Thyroid gland (tissue), 4 donors: ENCODE results near the gene CBFA2T3. TPM values are rescaled to one million over a fixed set of nuclear protein-coding genes. Genes with fewer than 3 reads are reported as not detected.

Source experiments
- DNase-seq, 2 donors: peaks; one replicate each; pipeline ENCODE4 v3.0.0-alpha.2; 2019
- H3K27ac ChIP-seq, 3 donors: fragments of 200-600 bp; sonication (generic); 1 replicate in 2 of 3; 2 replicates in 1 of 3; pipeline ENCODE4 v1.5.1; 2016 to 2019; ENCODE audit warnings: mild to moderate bottlenecking in 1 of 3, moderate library complexity in 1 of 3
- H3K27me3 ChIP-seq: fragments of 200-600 bp; sonication (generic); one replicate; pipeline ENCODE4 v1.5.1; 2019
- H3K36me3 ChIP-seq, 2 donors: fragments of 200-600 bp; sonication (generic); one replicate each; pipeline ENCODE4 v1.5.1; 2016 to 2019
- H3K4me1 ChIP-seq, 2 donors: fragments of 200-600 bp; sonication (generic); one replicate each; pipeline ENCODE4 v1.5.1; 2017 to 2019
- H3K4me3 ChIP-seq, 3 donors: fragments of 200-600 bp; sonication (generic); replicated peaks in 1 of 3; 1 replicate in 2 of 3; 2 replicates in 1 of 3; pipeline ENCODE4 v1.5.1; 2016; ENCODE audit warnings: mild to moderate bottlenecking in 1 of 3
- H3K9me3 ChIP-seq: fragments of 200-600 bp; sonication (generic); one replicate; pipeline ENCODE4 v1.5.1; 2017
- POLR2A ChIP-seq, 2 donors: fragments of 450-650 bp; IDR thresholded peaks; one replicate each; pipeline ENCODE4 v1.6.1; 2017; ENCODE audit warnings: antibody characterized with exemption in 2 of 2, mild to moderate bottlenecking in 2 of 2, moderate library complexity in 1 of 2
- WGBS, 2 donors: methylation state at CpG; one replicate each; pipeline ENCODE4 v1.1.5; 2017; 5-methylcytosine and 5-hydroxymethylcytosine counted together
- intact Hi-C: fragments of 100-400 bp; cut with DNase I; formaldehyde crosslinking; loops from one replicate; pipeline ENCODE4 v1.15.1; 2023
- total RNA-seq, 4 donors: library from RNA; depleted of rRNA; stranded (reverse); fragments of >200 nt; gene quantifications; one replicate each; pipeline ENCODE4 v1.2.3, GENCODE V29; 2016
- TF ChIP-seq, protein P1 (sequence below), 6 experiments: fragments of 200-600 bp in 3 of 6; fragments of 450-650 bp in 3 of 6; sonication (generic) in 3 of 6; IDR thresholded peaks; one replicate each; pipeline ENCODE4 v1.5.1; 2016 to 2019; ENCODE audit warnings: antibody characterized with exemption in 6 of 6, mild to moderate bottlenecking in 2 of 6, inconsistent platforms in 1 of 6, moderate library complexity in 1 of 6

CBFA2T3 gene
- total RNA-seq, 4 donors from 2014 or later: 1.3 to 3.8 (median 2.6) TPM

DNA sequence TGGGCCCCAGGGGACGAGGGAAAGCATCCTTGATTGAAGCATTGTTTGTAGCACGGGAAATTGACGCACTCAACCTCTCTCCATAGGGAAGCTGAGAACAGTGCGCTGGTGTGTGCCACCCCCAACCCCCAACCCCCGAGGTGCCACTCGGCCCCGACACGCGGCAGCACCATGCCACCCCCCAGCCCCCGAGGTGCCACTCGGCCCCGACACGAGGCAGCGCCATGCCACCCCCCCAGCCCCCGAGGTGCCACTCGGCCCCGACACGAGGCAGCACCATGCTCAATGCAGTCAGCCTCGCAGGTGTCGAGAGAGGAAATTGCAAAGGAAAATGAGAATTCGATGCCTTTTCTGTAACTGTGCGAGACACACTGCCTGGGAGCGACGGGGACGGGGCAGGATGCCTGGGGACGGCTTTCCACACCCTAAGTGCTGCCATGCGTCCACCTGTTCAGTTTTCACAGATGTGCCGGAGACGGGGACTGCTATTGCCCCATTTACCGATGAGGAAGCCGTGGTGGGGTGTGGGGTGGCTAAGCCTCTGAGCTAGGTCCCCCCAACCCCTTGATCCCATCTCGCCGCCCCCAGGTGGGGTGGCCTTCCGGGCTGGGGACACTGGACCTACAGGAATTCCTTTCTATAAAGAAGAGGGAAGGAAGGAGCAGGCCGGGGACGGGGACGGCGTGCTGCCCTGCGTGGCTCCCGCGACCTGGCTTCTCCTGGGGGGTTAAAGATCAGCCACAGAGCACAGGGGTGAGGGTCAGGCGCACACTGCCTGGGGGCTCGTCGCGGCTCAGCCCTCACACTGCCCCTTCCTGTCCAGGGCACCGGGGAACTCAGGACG lies 9.8 kb downstream of the CBFA2T3 start:
- 67 to 73% methylated on average over 27 to 43 of the region's 47 CpGs for WGBS, 2 donors
- H3K27me3 ChIP-seq: no peaks in the 10 kb centered on the region
- H3K4me3 ChIP-seq: no peak overlapping the region
- intact Hi-C loops: no loop called here
- TF ChIP-seq, protein P1, sequence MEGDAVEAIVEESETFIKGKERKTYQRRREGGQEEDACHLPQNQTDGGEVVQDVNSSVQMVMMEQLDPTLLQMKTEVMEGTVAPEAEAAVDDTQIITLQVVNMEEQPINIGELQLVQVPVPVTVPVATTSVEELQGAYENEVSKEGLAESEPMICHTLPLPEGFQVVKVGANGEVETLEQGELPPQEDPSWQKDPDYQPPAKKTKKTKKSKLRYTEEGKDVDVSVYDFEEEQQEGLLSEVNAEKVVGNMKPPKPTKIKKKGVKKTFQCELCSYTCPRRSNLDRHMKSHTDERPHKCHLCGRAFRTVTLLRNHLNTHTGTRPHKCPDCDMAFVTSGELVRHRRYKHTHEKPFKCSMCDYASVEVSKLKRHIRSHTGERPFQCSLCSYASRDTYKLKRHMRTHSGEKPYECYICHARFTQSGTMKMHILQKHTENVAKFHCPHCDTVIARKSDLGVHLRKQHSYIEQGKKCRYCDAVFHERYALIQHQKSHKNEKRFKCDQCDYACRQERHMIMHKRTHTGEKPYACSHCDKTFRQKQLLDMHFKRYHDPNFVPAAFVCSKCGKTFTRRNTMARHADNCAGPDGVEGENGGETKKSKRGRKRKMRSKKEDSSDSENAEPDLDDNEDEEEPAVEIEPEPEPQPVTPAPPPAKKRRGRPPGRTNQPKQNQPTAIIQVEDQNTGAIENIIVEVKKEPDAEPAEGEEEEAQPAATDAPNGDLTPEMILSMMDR (IDR thresholded peaks at IDR 0.05): no peak
- TF ChIP-seq POLR2A (IDR thresholded peaks at IDR 0.05): no peak
- H3K27ac ChIP-seq: no peak overlapping the region
- H3K9me3 ChIP-seq: no peaks in the 10 kb centered on the region
- H3K36me3 ChIP-seq: no peaks in the 10 kb centered on the region
- DNase-seq: no peak
- H3K4me1 ChIP-seq: no peaks in the 10 kb centered on the region

DNA sequence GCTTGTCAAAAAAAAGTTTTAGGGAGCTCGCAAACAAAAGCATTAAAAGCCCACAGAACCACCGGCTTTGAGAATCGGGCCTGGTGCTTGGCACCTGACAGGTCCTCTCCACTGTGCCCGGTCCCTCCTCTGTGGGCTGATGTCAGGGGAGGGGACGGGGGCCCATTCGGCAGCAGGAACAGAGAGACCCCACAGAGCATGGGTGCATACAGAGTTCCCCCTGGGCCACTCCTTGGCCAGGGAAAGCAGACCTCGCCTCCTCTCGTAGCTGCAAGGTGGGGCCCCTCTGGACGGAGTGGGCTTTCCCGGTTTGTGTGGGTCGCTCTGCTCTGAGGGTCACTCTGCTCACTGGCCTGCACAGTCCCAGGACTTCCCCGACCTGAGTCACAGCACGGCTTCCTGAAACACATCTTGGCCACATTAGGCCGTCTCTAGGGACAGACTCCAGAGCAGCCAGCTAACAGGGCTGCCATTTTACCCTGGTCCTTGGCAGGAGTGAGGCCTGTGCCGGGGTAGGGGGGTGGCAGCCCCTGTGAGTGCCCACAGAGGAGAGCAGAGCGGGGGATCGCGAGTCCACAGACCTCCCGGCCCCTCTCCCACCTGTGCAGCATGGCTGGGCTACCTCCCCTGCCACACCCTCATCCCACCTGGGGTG lies 11.1 kb downstream of the CBFA2T3 start:
- no peaks in the 10 kb centered on the region for H3K36me3 ChIP-seq
- no peak overlapping the region for H3K27ac ChIP-seq
- WGBS, 2 donors: 88 to 94% methylated on average over 11 to 18 of the region's 19 CpGs
- DNase-seq: no peak
- no peaks in the 10 kb centered on the region for H3K9me3 ChIP-seq
- intact Hi-C loops: no loop called here
- H3K4me3 ChIP-seq: no peak overlapping the region
- H3K27me3 ChIP-seq: no peaks in the 10 kb centered on the region
- TF ChIP-seq, protein P1 (IDR thresholded peaks at IDR 0.05): no peak
- no peak for TF ChIP-seq POLR2A (IDR thresholded peaks at IDR 0.05)
- no peaks in the 10 kb centered on the region for H3K4me1 ChIP-seq

DNA sequence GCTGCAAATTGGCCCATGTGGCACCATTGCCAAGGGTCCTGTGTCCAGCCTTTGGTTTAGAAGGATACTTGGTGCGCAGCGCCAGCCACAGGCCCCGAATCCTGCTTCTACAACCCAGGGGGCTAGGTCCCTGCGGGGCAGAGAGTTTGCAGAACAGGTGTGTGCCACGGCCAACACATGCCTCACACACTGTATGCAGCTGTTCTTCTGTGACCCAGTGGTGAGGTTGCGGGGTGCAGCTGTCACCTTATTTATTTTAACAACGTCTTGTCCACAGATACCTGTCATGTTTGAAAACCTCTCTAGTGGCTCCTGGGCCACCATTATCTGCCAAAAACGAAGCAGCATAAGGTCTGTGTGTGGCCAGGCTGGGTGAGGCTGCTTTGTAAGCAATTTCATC lies 11.6 kb downstream of the CBFA2T3 start:
- H3K4me3 ChIP-seq: no peak overlapping the region
- no peak for DNase-seq
- no peak overlapping the region for H3K27ac ChIP-seq
- H3K9me3 ChIP-seq: no peaks in the 10 kb centered on the region
- no peaks in the 10 kb centered on the region for H3K27me3 ChIP-seq
- 69 to 87% methylated on average over 8 of the region's 8 CpGs for WGBS, 2 donors
- TF ChIP-seq, protein P1 (IDR thresholded peaks at IDR 0.05): no peak
- TF ChIP-seq POLR2A (IDR thresholded peaks at IDR 0.05): no peak
- no peaks in the 10 kb centered on the region for H3K36me3 ChIP-seq
- intact Hi-C loops: no loop called here
- H3K4me1 ChIP-seq: no peaks in the 10 kb centered on the region

DNA sequence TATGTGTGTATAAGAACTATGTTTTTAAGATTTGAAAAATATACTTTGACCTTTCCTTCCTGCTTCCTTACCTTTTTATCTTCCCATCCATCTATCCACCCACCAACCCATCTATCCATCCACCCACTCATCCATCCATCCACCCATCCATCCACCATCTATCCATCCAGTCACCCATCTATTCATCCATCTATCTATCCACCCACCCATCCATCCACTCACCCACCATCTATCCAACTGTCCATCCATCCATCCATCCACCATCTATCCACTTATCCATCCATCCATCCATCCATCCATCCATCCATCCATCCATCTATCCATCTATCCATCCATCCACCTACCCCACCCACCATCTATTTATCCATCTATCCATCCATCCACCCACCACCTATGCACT lies 12.4 kb downstream of the CBFA2T3 start:
- TF ChIP-seq, protein P1 (IDR thresholded peaks at IDR 0.05): no peak
- no peak for TF ChIP-seq POLR2A (IDR thresholded peaks at IDR 0.05)
- Histone ChIP-seq H3K27ac (no peak overlapping the region), H3K4me3 (no peak overlapping the region), H3K9me3 (no peaks in the 10 kb centered on the region), H3K27me3 (no peaks in the 10 kb centered on the region), H3K4me1 (no peaks in the 10 kb centered on the region), H3K36me3 (no peaks in the 10 kb centered on the region)
- intact Hi-C loops: no loop called here
- no peak for DNase-seq

DNA sequence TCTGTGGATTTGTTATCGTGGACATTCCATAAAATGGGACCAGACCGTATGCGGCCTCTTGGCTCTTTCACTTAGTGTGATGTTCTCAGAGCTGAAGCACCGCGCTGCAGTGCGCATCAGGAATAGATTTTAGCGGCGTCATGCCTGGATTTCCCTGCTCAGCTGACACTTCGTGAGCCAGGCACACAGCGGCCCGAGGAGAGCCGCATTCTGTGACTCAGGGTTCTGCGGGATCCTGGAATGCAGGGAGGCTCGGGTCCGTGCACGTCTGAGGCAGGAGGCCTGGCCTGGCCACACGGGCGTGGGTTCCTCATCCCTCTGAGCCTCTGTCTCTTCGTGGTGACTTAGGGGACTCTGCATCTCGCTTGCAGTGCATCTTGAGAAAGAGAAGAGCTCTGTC lies 13.4 kb downstream of the CBFA2T3 start:
- WGBS, 2 donors: 96 to 97% methylated on average over 9 to 13 of the region's 20 CpGs
- Histone ChIP-seq H3K27me3 (no peaks in the 10 kb centered on the region), H3K36me3 (no peaks in the 10 kb centered on the region), H3K27ac (no peak overlapping the region), H3K4me3 (no peak overlapping the region), H3K9me3 (no peaks in the 10 kb centered on the region), H3K4me1 (no peaks in the 10 kb centered on the region)
- DNase-seq: no peak
- TF ChIP-seq POLR2A (IDR thresholded peaks at IDR 0.05): no peak
- TF ChIP-seq, protein P1 (IDR thresholded peaks at IDR 0.05): no peak
- intact Hi-C loops: no loop called here
